Parathyroid adenoma (tissue), 2 donors: ENCODE data around the gene AGO4.

Experiments
- H2AFZ ChIP-seq: fragments of 300-600 bp; sonication (generic); one replicate; pipeline ENCODE4 v1.7.0; 2017; ENCODE audit warnings: antibody characterized with exemption, mild to moderate bottlenecking
- H3K27ac ChIP-seq: fragments of 300-600 bp; sonication (generic); one replicate; pipeline ENCODE4 v1.7.0; 2017
- H3K27me3 ChIP-seq: fragments of 300-600 bp; sonication (generic); one replicate; pipeline ENCODE4 v1.7.0; 2017; ENCODE audit warnings: low read length; ENCODE audit not compliant: control insufficient read depth, insufficient read depth
- H3K36me3 ChIP-seq: fragments of 300-600 bp; sonication (generic); one replicate; pipeline ENCODE4 v1.7.0; 2017; ENCODE audit warnings: low read length; ENCODE audit not compliant: control insufficient read depth, insufficient read depth
- H3K4me1 ChIP-seq: fragments of 300-600 bp; sonication (generic); one replicate; pipeline ENCODE4 v1.7.0; 2017; ENCODE audit warnings: control low read depth
- H3K4me2 ChIP-seq: fragments of 300-600 bp; sonication (generic); one replicate; pipeline ENCODE4 v1.7.0; 2017; ENCODE audit warnings: low read length
- H3K4me3 ChIP-seq: fragments of 300-600 bp; sonication (generic); one replicate; pipeline ENCODE4 v1.7.0; 2017; ENCODE audit warnings: low read depth, low read length
- H3K79me2 ChIP-seq: fragments of 300-600 bp; sonication (generic); one replicate; pipeline ENCODE4 v1.7.0; 2017; ENCODE audit warnings: control low read depth
- H3K9ac ChIP-seq: fragments of 300-600 bp; sonication (generic); one replicate; pipeline ENCODE4 v1.7.0; 2017; ENCODE audit warnings: mild to moderate bottlenecking
- H3K9me3 ChIP-seq: fragments of 300-600 bp; sonication (generic); one replicate; pipeline ENCODE4 v1.7.0; 2017; ENCODE audit warnings: low read length; ENCODE audit not compliant: control insufficient read depth
- CTCF ChIP-seq: fragments of 300-600 bp; sonication (generic); IDR thresholded peaks from one replicate; pipeline ENCODE4 v1.7.0; 2017; ENCODE audit warnings: antibody characterized with exemption, mild to moderate bottlenecking
- donor health status: primary hyperparathyroidism.

The AGO4 gene

DNA sequence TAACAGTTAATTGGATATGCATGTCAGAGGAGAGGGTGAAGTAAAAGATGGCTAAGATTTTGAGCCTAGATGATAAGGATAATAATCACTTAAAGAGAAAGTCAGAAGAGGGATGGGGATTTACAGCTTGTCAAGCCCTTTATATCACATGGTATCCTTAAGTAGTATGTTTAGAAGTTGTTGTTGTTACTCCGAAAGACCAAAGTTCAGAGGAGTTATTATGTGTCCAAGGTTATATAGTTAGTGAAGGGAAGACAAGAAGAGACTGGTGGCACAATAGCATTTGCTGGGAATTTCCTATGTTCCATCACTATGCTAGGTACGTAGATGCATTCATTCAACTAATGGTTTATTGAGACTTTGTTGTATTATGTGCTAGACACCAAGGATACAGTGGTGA, 44.4 kb downstream of the AGO4 start:
- Histone ChIP-seq H3K9me3 (no peaks in the 10 kb centered on the region), H3K4me1 (no peaks in the 10 kb centered on the region), H3K4me2 (no peak overlapping the region), H3K36me3 (no peaks in the 10 kb centered on the region), H3K79me2 (no peaks in the 10 kb centered on the region), H3K4me3 (no peak overlapping the region), H3K27me3 (no peaks in the 10 kb centered on the region), H3K9ac (no peak overlapping the region), H3K27ac (no peak overlapping the region), H2AFZ (no peak overlapping the region)
- TF ChIP-seq CTCF, result no peak

- Histone ChIP-seq H3K4me2 (no peak overlapping the region), H2AFZ (no peak overlapping the region), H3K9me3 (no peaks in the 10 kb centered on the region), H3K4me1 (no peaks in the 10 kb centered on the region), H3K4me3 (no peak overlapping the region), H3K27ac (no peak overlapping the region), H3K27me3 (no peaks in the 10 kb centered on the region), H3K79me2 (no peaks in the 10 kb centered on the region), H3K36me3 (no peaks in the 10 kb centered on the region), H3K9ac (no peak overlapping the region)
- no peak for TF ChIP-seq CTCF
Observed at GRCh38 chr1:35854989-35855700, 47.3 kb downstream of the AGO4 start.

DNA sequence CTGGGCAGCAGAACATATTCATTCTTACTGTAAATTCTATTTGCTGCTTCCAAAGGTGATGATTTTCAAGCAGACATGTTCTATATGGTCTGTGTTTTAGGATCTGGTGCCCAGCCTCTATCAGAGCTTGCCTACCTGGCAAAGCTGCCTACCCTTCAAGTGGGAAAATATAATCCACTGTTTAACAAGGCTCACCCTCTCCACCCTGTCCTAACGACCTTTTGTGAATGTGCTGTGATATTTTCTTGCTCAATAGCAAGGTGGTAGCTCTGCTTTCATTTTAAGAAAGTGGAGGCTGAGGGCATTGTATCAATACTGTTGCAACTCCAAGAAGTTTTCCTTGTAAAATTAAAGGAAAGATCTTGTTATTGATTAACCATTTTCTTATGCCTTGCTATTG, 49.1 kb downstream of the AGO4 start:
- Histone ChIP-seq H3K9me3 (no peaks in the 10 kb centered on the region), H2AFZ (no peak overlapping the region), H3K27me3 (no peaks in the 10 kb centered on the region), H3K27ac (no peak overlapping the region), H3K9ac (no peak overlapping the region), H3K4me3 (no peak overlapping the region), H3K4me2 (no peak overlapping the region), H3K79me2 (no peaks in the 10 kb centered on the region), H3K36me3 (no peaks in the 10 kb centered on the region), H3K4me1 (no peaks in the 10 kb centered on the region)
- TF ChIP-seq CTCF, result no peak

DNA sequence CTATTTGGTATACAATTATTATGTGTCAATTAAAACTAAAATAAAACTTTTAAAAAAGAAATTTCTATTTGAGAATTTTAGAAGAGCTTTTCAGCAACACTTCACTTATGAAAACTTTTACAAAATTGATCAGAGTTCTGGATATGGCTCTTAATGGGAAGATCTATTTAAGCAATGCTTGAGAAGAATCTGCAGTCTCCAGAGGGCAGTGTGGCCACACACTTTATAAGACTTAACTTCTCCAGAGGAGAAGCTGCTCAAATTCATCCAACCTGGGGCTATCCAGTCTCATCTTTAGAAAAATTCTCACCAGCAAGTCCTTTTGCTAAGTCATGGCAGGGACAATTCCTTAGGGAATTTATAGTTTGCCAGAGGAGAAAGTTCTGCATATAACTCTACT, 50.0 kb downstream of the AGO4 start:
- H2AFZ ChIP-seq, result no peak overlapping the region
- H3K36me3 ChIP-seq, result no peaks in the 10 kb centered on the region
- H3K79me2 ChIP-seq, result no peaks in the 10 kb centered on the region
- H3K27ac ChIP-seq, result no peak overlapping the region
- H3K9ac ChIP-seq, result no peak overlapping the region
- H3K9me3 ChIP-seq, result no peaks in the 10 kb centered on the region
- H3K27me3 ChIP-seq, result no peaks in the 10 kb centered on the region
- no peaks in the 10 kb centered on the region for H3K4me1 ChIP-seq
- H3K4me2 ChIP-seq, result no peak overlapping the region
- peak; percentile 26 for TF ChIP-seq CTCF
- H3K4me3 ChIP-seq, result no peak overlapping the region

- Histone ChIP-seq H3K4me1 (no peaks in the 10 kb centered on the region), H3K27me3 (no peaks in the 10 kb centered on the region), H3K4me2 (no peak overlapping the region), H3K27ac (no peak overlapping the region), H3K79me2 (no peaks in the 10 kb centered on the region), H3K36me3 (no peaks in the 10 kb centered on the region), H2AFZ (no peak overlapping the region), H3K9ac (no peak overlapping the region), H3K4me3 (no peak overlapping the region), H3K9me3 (no peaks in the 10 kb centered on the region)
- no peak for TF ChIP-seq CTCF
Observed at GRCh38 chr1:35860696-35861095, 52.9 kb downstream of the AGO4 start.
